Mesendoderm (in vitro differentiated cells): ENCODE results near the gene IL6ST.

Experiments
- DNase-seq: peaks from one replicate; pipeline ENCODE4 v3.0.0; 2013
- H2AK5ac ChIP-seq: 2 replicates; pipeline ENCODE4 v1.6.1; 2013; ENCODE audit warnings: low read length, inconsistent platforms
- H2BK120ac ChIP-seq: 2 replicates; pipeline ENCODE4 v1.6.1; 2013; ENCODE audit warnings: low read depth, mild to moderate bottlenecking, low read length, moderate library complexity, mixed read lengths
- H2BK15ac ChIP-seq: replicated peaks from 2 replicates; pipeline ENCODE4 v1.6.1; 2013; ENCODE audit warnings: low read depth, mild to moderate bottlenecking, moderate library complexity
- H2BK5ac ChIP-seq: 2 replicates; pipeline ENCODE4 v1.6.1; 2013; ENCODE audit warnings: low read length, inconsistent platforms
- H3K18ac ChIP-seq: 2 replicates; pipeline ENCODE4 v1.6.1; 2013; ENCODE audit warnings: mild to moderate bottlenecking, low read length, mixed read lengths
- H3K23ac ChIP-seq: one replicate; pipeline ENCODE4 v1.6.1; 2013; ENCODE audit warnings: low read length
- H3K27ac ChIP-seq: 2 replicates; pipeline ENCODE4 v1.5.1; 2013; ENCODE audit warnings: low read depth, mild to moderate bottlenecking, inconsistent platforms, low read length, moderate library complexity
- H3K27me3 ChIP-seq: 2 replicates; pipeline ENCODE4 v1.6.1; 2013; ENCODE audit warnings: low read length, control low read depth, mild to moderate bottlenecking, inconsistent platforms; ENCODE audit not compliant: insufficient read depth, poor library complexity
- H3K36me3 ChIP-seq: 2 replicates; pipeline ENCODE4 v1.6.1; 2013; ENCODE audit warnings: low read length, inconsistent platforms; ENCODE audit not compliant: control insufficient read depth, insufficient read depth
- H3K4ac ChIP-seq: one replicate; pipeline ENCODE4 v1.6.1; 2013; ENCODE audit warnings: low read depth, mild to moderate bottlenecking, low read length, moderate library complexity
- H3K4me1 ChIP-seq: 2 replicates; pipeline ENCODE4 v1.6.1; 2013; ENCODE audit warnings: low read depth, low read length, inconsistent platforms; ENCODE audit not compliant: control insufficient read depth
- H3K4me2 ChIP-seq: 2 replicates; pipeline ENCODE4 v1.6.1; 2013; ENCODE audit warnings: low read length
- H3K4me3 ChIP-seq: 2 replicates; pipeline ENCODE4 v1.5.1; 2013; ENCODE audit warnings: mild to moderate bottlenecking, low read length
- H3K56ac ChIP-seq: one replicate; pipeline ENCODE4 v1.6.1; 2013; ENCODE audit warnings: low read length
- H3K79me1 ChIP-seq: 2 replicates; pipeline ENCODE4 v1.6.1; 2013; ENCODE audit warnings: low read length, inconsistent platforms
- H3K79me2 ChIP-seq: 2 replicates; pipeline ENCODE4 v1.6.1; 2013; ENCODE audit warnings: mild to moderate bottlenecking, low read length; ENCODE audit not compliant: control insufficient read depth, insufficient read depth
- H3K9ac ChIP-seq: 2 replicates; pipeline ENCODE4 v1.6.1; 2013; ENCODE audit warnings: low read length, inconsistent platforms
- H4K5ac ChIP-seq: one replicate; pipeline ENCODE4 v1.6.1; 2013; ENCODE audit warnings: low read length
- H4K8ac ChIP-seq: one replicate; pipeline ENCODE4 v1.6.1; 2013; ENCODE audit warnings: low read depth, mild to moderate bottlenecking, control low read depth, low read length, moderate library complexity
- WGBS: extraction: QIAGEN DNeasy Blood & Tissue Kit; methylation state at CpG from one replicate; pipeline ENCODE4 v1.1.7; 2013; ENCODE audit warnings: low lambda C conversion rate, missing lambda C conversion rate; ENCODE audit not compliant: insufficient coverage; ENCODE audit errors: extremely low coverage; 5-methylcytosine and 5-hydroxymethylcytosine counted together

Gene IL6ST

GRCh38 chr5:55896238-55896637 lies 98.5 kb downstream of the IL6ST start:
- H3K9ac ChIP-seq = no peak overlapping the region
- no peak overlapping the region for H3K56ac ChIP-seq
- no peaks in the 10 kb centered on the region for H3K4me1 ChIP-seq
- H2AK5ac ChIP-seq = no peak overlapping the region
- no peak overlapping the region for H2BK15ac ChIP-seq
- H3K79me1 ChIP-seq = no peaks in the 10 kb centered on the region
- no peak overlapping the region for H4K5ac ChIP-seq
- WGBS = no CpG with 5 or more reads among the region's 2 CpGs
- H3K4me3 ChIP-seq = no peak overlapping the region
- H3K23ac ChIP-seq = no peak overlapping the region
- H3K36me3 ChIP-seq = no peaks in the 10 kb centered on the region
- no peaks in the 10 kb centered on the region for H3K27me3 ChIP-seq
- H3K18ac ChIP-seq = no peak overlapping the region
- H2BK120ac ChIP-seq = no peak overlapping the region
- H3K4ac ChIP-seq = no peak overlapping the region
- H3K27ac ChIP-seq = no peak overlapping the region
- DNase-seq = no peak
- H2BK5ac ChIP-seq = no peak overlapping the region
- H3K79me2 ChIP-seq = no peaks in the 10 kb centered on the region
- no peak overlapping the region for H4K8ac ChIP-seq
- H3K4me2 ChIP-seq = no peak overlapping the region

GRCh38 chr5:55895346-55895745 lies 99.4 kb downstream of the IL6ST start:
- DNase-seq = no peak
- Histone ChIP-seq H3K27me3 (no peaks in the 10 kb centered on the region), H4K8ac (no peak overlapping the region), H3K18ac (no peak overlapping the region), H3K9ac (no peak overlapping the region), H3K36me3 (no peaks in the 10 kb centered on the region), H3K4me1 (no peaks in the 10 kb centered on the region), H3K4me3 (no peak overlapping the region), H2AK5ac (no peak overlapping the region), H3K23ac (no peak overlapping the region), H3K79me2 (no peaks in the 10 kb centered on the region), H2BK120ac (no peak overlapping the region), H3K4me2 (no peak overlapping the region), H3K79me1 (no peaks in the 10 kb centered on the region), H3K4ac (no peak overlapping the region), H3K56ac (no peak overlapping the region), H2BK15ac (no peak overlapping the region), H2BK5ac (no peak overlapping the region), H3K27ac (no peak overlapping the region), H4K5ac (no peak overlapping the region)
- WGBS = no CpG with 5 or more reads among the region's 3 CpGs

GRCh38 chr5:55894135-55894534 lies 100.6 kb downstream of the IL6ST start:
- no peak overlapping the region for H3K4ac ChIP-seq
- no peak overlapping the region for H3K18ac ChIP-seq
- H3K4me2 ChIP-seq = no peak overlapping the region
- no peak overlapping the region for H3K9ac ChIP-seq
- H2BK5ac ChIP-seq = no peak overlapping the region
- H3K23ac ChIP-seq = no peak overlapping the region
- H2AK5ac ChIP-seq = no peak overlapping the region
- no CpG with 5 or more reads among the region's 3 CpGs for WGBS
- H3K56ac ChIP-seq = no peak overlapping the region
- no peaks in the 10 kb centered on the region for H3K36me3 ChIP-seq
- no peak overlapping the region for H4K8ac ChIP-seq
- no peak for DNase-seq
- no peaks in the 10 kb centered on the region for H3K79me2 ChIP-seq
- no peak overlapping the region for H2BK15ac ChIP-seq
- H3K27me3 ChIP-seq = no peaks in the 10 kb centered on the region
- H4K5ac ChIP-seq = no peak overlapping the region
- H3K4me1 ChIP-seq = no peaks in the 10 kb centered on the region
- H3K27ac ChIP-seq = no peak overlapping the region
- no peak overlapping the region for H2BK120ac ChIP-seq
- H3K4me3 ChIP-seq = no peak overlapping the region
- no peaks in the 10 kb centered on the region for H3K79me1 ChIP-seq

GRCh38 chr5:55892479-55892878 lies 102.3 kb downstream of the IL6ST start:
- Histone ChIP-seq H3K4me2 (no peak overlapping the region), H3K36me3 (no peaks in the 10 kb centered on the region), H4K8ac (no peak overlapping the region), H4K5ac (no peak overlapping the region), H2AK5ac (no peak overlapping the region), H3K4ac (no peak overlapping the region), H2BK120ac (no peak overlapping the region), H3K27ac (no peak overlapping the region), H3K9ac (no peak overlapping the region), H2BK5ac (no peak overlapping the region), H3K4me3 (no peak overlapping the region), H3K79me1 (no peaks in the 10 kb centered on the region), H3K23ac (no peak overlapping the region), H3K79me2 (no peaks in the 10 kb centered on the region), H3K56ac (no peak overlapping the region), H3K18ac (no peak overlapping the region), H3K4me1 (no peaks in the 10 kb centered on the region), H3K27me3 (no peaks in the 10 kb centered on the region), H2BK15ac (no peak overlapping the region)
- DNase-seq = no peak
- WGBS = no CpG with 5 or more reads among the region's 2 CpGs

- no peak overlapping the region for H3K9ac ChIP-seq
- H3K56ac ChIP-seq = no peak overlapping the region
- no peak overlapping the region for H3K18ac ChIP-seq
- H3K4ac ChIP-seq = no peak overlapping the region
- no peak overlapping the region for H2BK5ac ChIP-seq
- H3K4me2 ChIP-seq = no peak overlapping the region
- H3K27ac ChIP-seq = no peak overlapping the region
- no peak overlapping the region for H4K8ac ChIP-seq
- no peaks in the 10 kb centered on the region for H3K27me3 ChIP-seq
- no peaks in the 10 kb centered on the region for H3K79me2 ChIP-seq
- no peaks in the 10 kb centered on the region for H3K4me1 ChIP-seq
- H2AK5ac ChIP-seq = no peak overlapping the region
- no peak overlapping the region for H3K23ac ChIP-seq
- no peak overlapping the region for H4K5ac ChIP-seq
- no CpG with 5 or more reads among the region's 5 CpGs for WGBS
- DNase-seq = no peak
- H2BK120ac ChIP-seq = no peak overlapping the region
- H3K79me1 ChIP-seq = no peaks in the 10 kb centered on the region
- H2BK15ac ChIP-seq = no peak overlapping the region
- H3K4me3 ChIP-seq = no peak overlapping the region
- no peaks in the 10 kb centered on the region for H3K36me3 ChIP-seq
Observed at GRCh38 chr5:55888205-55888604, 106.6 kb downstream of the IL6ST start.

GRCh38 chr5:55885359-55885758 lies 109.4 kb downstream of the IL6ST start:
- Histone ChIP-seq H3K23ac (no peak overlapping the region), H3K56ac (no peak overlapping the region), H2BK15ac (no peak overlapping the region), H3K27ac (no peak overlapping the region), H3K79me1 (no peaks in the 10 kb centered on the region), H3K36me3 (no peaks in the 10 kb centered on the region), H3K4me1 (no peaks in the 10 kb centered on the region), H3K4ac (no peak overlapping the region), H3K4me3 (no peak overlapping the region), H4K8ac (no peak overlapping the region), H3K9ac (no peak overlapping the region), H2BK5ac (no peak overlapping the region), H3K27me3 (no peaks in the 10 kb centered on the region), H3K4me2 (no peak overlapping the region), H2AK5ac (no peak overlapping the region), H2BK120ac (no peak overlapping the region), H3K18ac (no peak overlapping the region), H3K79me2 (no peaks in the 10 kb centered on the region), H4K5ac (no peak overlapping the region)
- WGBS = no CpG with 5 or more reads among the region's 9 CpGs
- DNase-seq = no peak
